Right ventricle myocardium superior (tissue), 1 donor: ENCODE data around the gene RPL5. TPM values are rescaled to one million over a fixed set of nuclear protein-coding genes. Genes with fewer than 3 reads are reported as not detected.

Source experiments
- ATAC-seq: fragments of 200-7000 bp; cut with Tn5 transposase; one replicate; pipeline ENCODE4 v1.9.1; 2020; ENCODE audit warnings: mild to moderate bottlenecking; ENCODE audit not compliant: poor library complexity
- DNase-seq: peaks from one replicate; pipeline ENCODE4 v3.0.0-alpha.2; 2020
- intact Hi-C: fragments of 100-400 bp; cut with DNase I; formaldehyde crosslinking; loops from one replicate; pipeline ENCODE4 v1.11.2; 2022
- total RNA-seq: library from RNA; stranded (reverse); fragmentation: NEBNext Ultra II Directional; extraction: Animal tissue kit (Norgen Biotek cat#: 25700); gene quantifications from one replicate; pipeline ENCODE4 v1.2.1, GENCODE V29; 2021
- donor health status: DM: no; HTN: yes; CAD: no; lungs with severe emphysema.

The RPL5 gene
- total RNA-seq, 1 donor from 2014 or later = 543 TPM

GRCh38 chr1:92845908-92846307, 14.1 kb downstream of the RPL5 start:
- ATAC-seq (no peak), DNase-seq (no peak)
- intact Hi-C loops = no loop called here

- intact Hi-C loops = no loop called here
- no peak for DNase-seq
- no peak for ATAC-seq
Observed at GRCh38 chr1:92848201-92848600, 16.4 kb downstream of the RPL5 start.

- no peak for DNase-seq
- ATAC-seq = no peak
- intact Hi-C loops = no loop called here
Observed at GRCh38 chr1:92850019-92850418, 18.2 kb downstream of the RPL5 start.

GRCh38 chr1:92851729-92852128, 19.9 kb downstream of the RPL5 start:
- ATAC-seq = no peak
- intact Hi-C loops = no loop called here
- no peak for DNase-seq

- no peak for DNase-seq
- intact Hi-C loops = no loop called here
- no peak for ATAC-seq
Observed at GRCh38 chr1:92853299-92853698, 21.5 kb downstream of the RPL5 start.

GRCh38 chr1:92854101-92854785, 22.4 kb downstream of the RPL5 start:
- intact Hi-C loops = no loop called here
- DNase-seq = no peak
- ATAC-seq = no peak

- intact Hi-C loops = no loop called here
- ATAC-seq (no peak), DNase-seq (no peak)
Observed at GRCh38 chr1:92855236-92855635, 23.4 kb downstream of the RPL5 start.

- intact Hi-C loops = loop anchor here (2.0 kb wide), 1 partner anchor 137 kb away; no protein-coding TSS in a partner anchor
- ATAC-seq (no peak), DNase-seq (no peak)
Observed at GRCh38 chr1:92857817-92858216, 26.0 kb downstream of the RPL5 start.

- ATAC-seq = peak; percentile 92
- DNase-seq = no peak
- intact Hi-C loops = loop anchor here (2.0 kb wide), 1 partner anchor 136 kb away; no protein-coding TSS in a partner anchor
Observed at GRCh38 chr1:92858564-92859399, 26.9 kb downstream of the RPL5 start.

GRCh38 chr1:92859400-92860039, 27.7 kb downstream of the RPL5 start:
- intact Hi-C loops = loop anchor here (2.0 kb wide), 1 partner anchor 135 kb away; no protein-coding TSS in a partner anchor
- ATAC-seq = peak; percentile 32
- no peak for DNase-seq

- intact Hi-C loops = no loop called here
- ATAC-seq = no peak
- no peak for DNase-seq
Observed at GRCh38 chr1:92862605-92863004, 30.8 kb downstream of the RPL5 start.

GRCh38 chr1:92864131-92864530, 32.3 kb downstream of the RPL5 start:
- intact Hi-C loops = no loop called here
- DNase-seq = no peak
- no peak for ATAC-seq

GRCh38 chr1:92870591-92870990, 38.8 kb downstream of the RPL5 start:
- DNase-seq = no peak
- ATAC-seq = no peak
- intact Hi-C loops = no loop called here

GRCh38 chr1:92872719-92873118, 40.9 kb downstream of the RPL5 start:
- no peak for DNase-seq
- no peak for ATAC-seq
- intact Hi-C loops = no loop called here

- ATAC-seq (no peak), DNase-seq (no peak)
Observed at GRCh38 chr1:92874987-92875386, 43.1 kb downstream of the RPL5 start.

GRCh38 chr1:92876351-92876750, 44.5 kb downstream of the RPL5 start:
- no peak for ATAC-seq

More at GRCh38 chr1:92874987-92875386, 43.1 kb downstream of the RPL5 start:
- intact Hi-C loops = no loop called here

GRCh38 chr1:92877081-92877711, 45.4 kb downstream of the RPL5 start:
- intact Hi-C loops = no loop called here
- no peak for DNase-seq
- no peak for ATAC-seq

More at GRCh38 chr1:92876351-92876750, 44.5 kb downstream of the RPL5 start:
- DNase-seq = no peak
- intact Hi-C loops = no loop called here

GRCh38 chr1:92877792-92878191, 46.0 kb downstream of the RPL5 start:
- ATAC-seq = no peak

More at GRCh38 chr1:92877792-92878191, 46.0 kb downstream of the RPL5 start:
- intact Hi-C loops = no loop called here
- no peak for DNase-seq
